ENCODE results near the gene BRD1.

GRCh38 chr22:49771266-49772065 is 56.2 kb downstream of the BRD1 start:
- TF ChIP-seq CTCF (IDR thresholded peaks at IDR 0.05 in 4 of 5, conservative IDR thresholded peaks at IDR 0.05 in 1 of 5): no peak
- TF ChIP-seq POLR2A (IDR thresholded peaks at IDR 0.05): no peak

Data from gastrocnemius medialis (tissue), 4 donors.